CD14-positive monocyte (primary cell): Measurements from ENCODE around the gene OPRM1. TPM values are rescaled to one million over a fixed set of nuclear protein-coding genes. Genes with fewer than 3 reads are reported as not detected.

Experiments used
- DNase-seq, 3 donors: peaks; one replicate each; pipeline ENCODE4 v3.0.0-alpha.2; 2011 to 2022
- H2AFZ ChIP-seq: 2 replicates; pipeline ENCODE4 v1.6.0; 2012; ENCODE audit warnings: mild to moderate bottlenecking, low read depth, low read length, inconsistent platforms; ENCODE audit not compliant: insufficient read depth, poor library complexity, severe bottlenecking
- H3K27ac ChIP-seq, 2 donors: 1 replicate in 1 of 2; 2 replicates in 1 of 2; pipeline ENCODE4 v1.5.1; 2012 to 2013; ENCODE audit warnings: low read length in 2 of 2, control low read depth in 1 of 2, inconsistent platforms in 1 of 2, low read depth in 1 of 2, mild to moderate bottlenecking in 1 of 2
- H3K27me3 ChIP-seq, 2 donors: one replicate each; pipeline versions ENCODE4 v1.6.0 to v1.6.1; 2011 to 2013; ENCODE audit warnings: low read length in 2 of 2; ENCODE audit not compliant: control insufficient read depth in 2 of 2, insufficient read depth in 2 of 2
- H3K36me3 ChIP-seq, 2 donors: replicated peaks in 1 of 2; 1 replicate in 1 of 2; 2 replicates in 1 of 2; pipeline versions ENCODE4 v1.5.1 to v1.6.1; 2012 to 2013; ENCODE audit warnings: low read length in 2 of 2, control low read depth in 1 of 2, inconsistent platforms in 1 of 2, mild to moderate bottlenecking in 1 of 2; ENCODE audit not compliant: insufficient read depth in 2 of 2, control insufficient read depth in 1 of 2
- H3K4me1 ChIP-seq, 2 donors: 1 replicate in 1 of 2; 2 replicates in 1 of 2; pipeline versions ENCODE4 v1.5.1 to v1.6.1; 2012 to 2013; ENCODE audit warnings: low read length in 2 of 2, control low read depth in 1 of 2, inconsistent platforms in 1 of 2, mild to moderate bottlenecking in 1 of 2, moderate library complexity in 1 of 2; ENCODE audit not compliant: insufficient read depth in 2 of 2, control insufficient read depth in 1 of 2
- H3K4me2 ChIP-seq: replicated peaks from 2 replicates; pipeline ENCODE3; 2012; ENCODE audit warnings: low read length, moderate library complexity, mild to moderate bottlenecking; ENCODE audit not compliant: poor library complexity, severe bottlenecking; ENCODE audit errors: extremely low read depth
- H3K4me3 ChIP-seq, 3 experiments: fragments of 200-600 bp in 1 of 3; sonication (generic) in 1 of 3; replicated peaks in 1 of 3; 1 replicate in 2 of 3; 2 replicates in 1 of 3; pipeline ENCODE4 v1.5.1; 2011 to 2013; ENCODE audit warnings: low read length in 3 of 3, mild to moderate bottlenecking in 3 of 3, control low read depth in 2 of 3, low read depth in 2 of 3, inconsistent platforms in 1 of 3, moderate library complexity in 1 of 3
- H3K79me2 ChIP-seq: 2 replicates; pipeline ENCODE4 v1.6.0; 2012; ENCODE audit warnings: mild to moderate bottlenecking, control low read depth, inconsistent platforms, low read length, moderate library complexity; ENCODE audit not compliant: insufficient read depth
- H3K9ac ChIP-seq: 2 replicates; pipeline ENCODE4 v1.6.0; 2017; ENCODE audit warnings: low read length, mild to moderate bottlenecking; ENCODE audit not compliant: insufficient read depth, poor library complexity, severe bottlenecking
- H3K9me3 ChIP-seq, 2 donors: replicated peaks in 1 of 2; 1 replicate in 1 of 2; 2 replicates in 1 of 2; pipeline versions ENCODE4 v1.5.1 to v1.6.1; 2012 to 2013; ENCODE audit warnings: low read length in 2 of 2, control low read depth in 1 of 2; ENCODE audit not compliant: control insufficient read depth in 1 of 2, insufficient read depth in 1 of 2
- H4K20me1 ChIP-seq: 2 replicates; pipeline ENCODE4 v1.6.0; 2012; ENCODE audit warnings: mild to moderate bottlenecking, low read length, control low read depth, moderate library complexity; ENCODE audit not compliant: insufficient read depth
- H3K27ac Mint-ChIP-seq, 7 donors: one replicate each; pipeline ENCODE4 v1.8.0; 2020; ENCODE audit warnings: mild to moderate bottlenecking in 7 of 7, mixed read lengths in 7 of 7, moderate library complexity in 6 of 7, inconsistent platforms in 2 of 7
- H3K27me3 Mint-ChIP-seq, 3 donors: one replicate each; pipeline ENCODE4 v1.8.0; 2021 to 2022; ENCODE audit warnings: low read depth in 3 of 3, mild to moderate bottlenecking in 3 of 3, mixed read lengths in 3 of 3, moderate library complexity in 3 of 3, inconsistent platforms in 1 of 3
- H3K36me3 Mint-ChIP-seq, 2 donors: one replicate each; pipeline ENCODE4 v1.8.0; 2020; ENCODE audit warnings: mixed read lengths in 2 of 2, inconsistent platforms in 1 of 2, mild to moderate bottlenecking in 1 of 2
- H3K4me1 Mint-ChIP-seq: one replicate; pipeline ENCODE4 v1.8.0; 2020; ENCODE audit warnings: mild to moderate bottlenecking, mixed read lengths
- H3K4me3 Mint-ChIP-seq, 2 donors: one replicate each; pipeline ENCODE4 v1.8.0; 2020; ENCODE audit warnings: mild to moderate bottlenecking in 2 of 2, mixed read lengths in 2 of 2, moderate library complexity in 1 of 2
- H3K9me3 Mint-ChIP-seq, 7 donors: one replicate each; pipeline ENCODE4 v1.8.0; 2020 to 2022; ENCODE audit warnings: mixed read lengths in 7 of 7, mild to moderate bottlenecking in 6 of 7, moderate library complexity in 6 of 7, inconsistent platforms in 2 of 7
- CTCF ChIP-seq: fragments of 200-600 bp; IDR thresholded peaks from one replicate; pipeline ENCODE4 v1.8.0; 2022; ENCODE audit warnings: antibody characterized with exemption, mild to moderate bottlenecking
- WGBS: methylation state at CpG from one replicate; pipeline ENCODE4 v1.1.5; 2013; ENCODE audit warnings: missing lambda C conversion rate; ENCODE audit not compliant: insufficient coverage; 5-methylcytosine and 5-hydroxymethylcytosine counted together
- intact Hi-C, 2 donors: fragments of 100-400 bp; cut with micrococcal nuclease; formaldehyde crosslinking; loops; one replicate each; pipeline versions ENCODE4 v1.15.0 to v1.15.1; 2023
- polyA plus RNA-seq, 3 donors: library from polyadenylated mRNA; depleted of rRNA in 1 of 3; unstranded in 2 of 3; stranded (reverse) in 1 of 3; fragments of 300-500 nt in 2 of 3; fragments of >200 nt in 1 of 3; fragmentation: Illumina TruSeq in 2 of 3; gene quantifications; 1 replicate in 2 of 3; 2 replicates in 1 of 3; pipeline ENCODE4 v1.2.3, GENCODE V29; 2012 to 2021

The OPRM1 gene
- polyA plus RNA-seq, 3 donors: not detected

GRCh38 chr6:154232013-154232910, 193.2 kb downstream of the OPRM1 start:
- Mint-ChIP-seq H3K9me3 (peaks cover 0 to 3% (median 0%) of the 10 kb centered on the region in 7 donors), H3K36me3 (peaks cover 34 to 57% of the 10 kb centered on the region in 2 donors), H3K27ac (no peak overlapping the region), H3K27me3 (peaks cover 0 to 2% (median 0%) of the 10 kb centered on the region in 3 donors), H3K4me1 (peaks cover 34% of the 10 kb centered on the region), H3K4me3 (no peak overlapping the region)
- no peak overlapping the region for H3K9ac ChIP-seq
- H3K27ac ChIP-seq: no peak overlapping the region
- no peaks in the 10 kb centered on the region for H3K27me3 ChIP-seq
- no peak for DNase-seq
- TF ChIP-seq CTCF: no peak
- H2AFZ ChIP-seq: no peak overlapping the region
- H3K4me1 ChIP-seq: peaks cover 20 to 38% of the 10 kb centered on the region in 2 donors
- H3K79me2 ChIP-seq: peaks cover 51% of the 10 kb centered on the region
- H3K4me2 ChIP-seq: no peak overlapping the region
- no CpG with 5 or more reads among the region's 7 CpGs for WGBS
- H3K36me3 ChIP-seq: peaks cover 11 to 61% of the 10 kb centered on the region in 2 donors
- no peak overlapping the region for H3K4me3 ChIP-seq
- H4K20me1 ChIP-seq: peaks cover 52% of the 10 kb centered on the region
- intact Hi-C loops: no loop called here
- no peaks in the 10 kb centered on the region for H3K9me3 ChIP-seq

- Histone ChIP-seq H3K4me1 (peaks cover 20 to 38% of the 10 kb centered on the region in 2 donors), H3K9ac (no peak overlapping the region)
- no peak overlapping the region for H3K4me3 Mint-ChIP-seq
These were observed 194.3 kb downstream of the OPRM1 start for GRCh38 chr6:154233383-154233782.

More at GRCh38 chr6:154233383-154233782, 194.3 kb downstream of the OPRM1 start:
- H3K4me1 Mint-ChIP-seq: peaks cover 34% of the 10 kb centered on the region
- no peak overlapping the region for H3K4me3 ChIP-seq
- H3K36me3 Mint-ChIP-seq: peaks cover 31 to 55% of the 10 kb centered on the region in 2 donors
- peaks cover 49% of the 10 kb centered on the region for H4K20me1 ChIP-seq
- peaks cover 45% of the 10 kb centered on the region for H3K79me2 ChIP-seq
- no peaks in the 10 kb centered on the region for H3K9me3 ChIP-seq
- peaks cover 11 to 59% of the 10 kb centered on the region in 2 donors for H3K36me3 ChIP-seq
- H3K27ac Mint-ChIP-seq: peak overlapping the region in 4 of 7 donors; percentile 69 to 87 (median 84)
- peak overlapping the region; percentile 7 to 67 for H3K27ac ChIP-seq
- intact Hi-C loops: no loop called here
- WGBS: no CpG with 5 or more reads among the region's 2 CpGs
- H3K4me2 ChIP-seq: no peak overlapping the region
- DNase-seq: no peak
- H3K27me3 ChIP-seq: no peaks in the 10 kb centered on the region
- peaks cover 0 to 3% (median 0%) of the 10 kb centered on the region in 7 donors for H3K9me3 Mint-ChIP-seq
- TF ChIP-seq CTCF: no peak
- H2AFZ ChIP-seq: no peak overlapping the region
- H3K27me3 Mint-ChIP-seq: peaks cover 0 to 2% (median 0%) of the 10 kb centered on the region in 3 donors
